Endothelial cell of umbilical vein (primary cell): ENCODE results near the gene DNAJB11. TPM values are rescaled to one million over a fixed set of nuclear protein-coding genes. Genes with fewer than 3 reads are reported as not detected.
A peak's percentile ranks its signal among the peaks of the same experiment; 100 is the strongest.

Source experiments
- BruUV-seq: library from RNA; stranded (reverse); fragments of 400-500 nt; replicated peaks from 2 replicates; lab custom pipeline; 2021; lab: Mats Ljungman, UMichigan
- CTCF ChIA-PET: fragments of 300-600, 350-600 bp; sonication (Branson Sonifier 250); formaldehyde crosslinking; loops from one replicate; lab custom pipeline; 2021; ENCODE audit warnings: antibody characterized with exemption, inconsistent platforms; lab: Charles Lee
- POLR2A ChIA-PET: fragments of 300-600, 350-600 bp; sonication (Branson Sonifier 250); formaldehyde crosslinking; loops from one replicate; lab custom pipeline; 2021; ENCODE audit warnings: antibody characterized with exemption, inconsistent platforms; lab: Charles Lee
- DNase-seq: peaks from one replicate; pipeline ENCODE4 v3.0.0-alpha.2; 2011; ENCODE audit warnings: low read depth, low spot score
- FAIRE-seq: peaks from 2 replicates; lab custom pipeline; 2011; peaks lifted over from hg19 to GRCh38; lab: Jason Lieb, UNC
- H2AFZ ChIP-seq: 2 replicates; pipeline ENCODE4 v1.6.0; 2012; ENCODE audit warnings: low read depth, low read length, control low read depth, inconsistent platforms
- H3K27ac ChIP-seq: 2 replicates; pipeline ENCODE4 v1.5.1; 2011; ENCODE audit warnings: low read depth, mild to moderate bottlenecking, control low read depth, low read length, moderate library complexity; ENCODE audit not compliant: insufficient read depth
- H3K27me3 ChIP-seq, 2 experiments: 2 replicates each; pipeline versions ENCODE4 v1.6.0 to v1.6.1; 2011; ENCODE audit warnings: low read length in 2 of 2, mixed read lengths in 1 of 2; ENCODE audit not compliant: control insufficient read depth in 2 of 2, insufficient read depth in 2 of 2
- H3K36me3 ChIP-seq, 2 experiments: 2 replicates in 1 of 2; 3 replicates in 1 of 2; pipeline ENCODE4 v1.5.1; 2011; ENCODE audit warnings: low read length in 2 of 2, mild to moderate bottlenecking in 1 of 2, moderate library complexity in 1 of 2; ENCODE audit not compliant: control insufficient read depth in 2 of 2, insufficient read depth in 2 of 2; ENCODE audit errors: extremely low read depth in 1 of 2
- H3K4me1 ChIP-seq: 3 replicates; pipeline ENCODE4 v1.5.1; 2011; ENCODE audit warnings: mild to moderate bottlenecking, low read length; ENCODE audit not compliant: control insufficient read depth, insufficient read depth; ENCODE audit errors: extremely low read depth
- H3K4me2 ChIP-seq: 2 replicates; pipeline ENCODE4 v1.6.1; 2011; ENCODE audit warnings: low read length, control low read depth, mixed read lengths; ENCODE audit not compliant: insufficient read depth
- H3K4me3 ChIP-seq, 3 experiments: fragments of 200-600 bp in 1 of 3; sonication (generic), shearing (Covaris generic) in 1 of 3; replicated peaks in 1 of 3; 2 replicates each; pipeline ENCODE4 v1.5.1; 2011 to 2016; ENCODE audit warnings: control low read depth in 3 of 3, low read length in 3 of 3, mild to moderate bottlenecking in 2 of 3, inconsistent platforms in 1 of 3, low read depth in 1 of 3, moderate library complexity in 1 of 3; ENCODE audit not compliant: insufficient read depth in 1 of 3
- H3K79me2 ChIP-seq: 2 replicates; pipeline ENCODE4 v1.6.0; 2012; ENCODE audit warnings: low read length, inconsistent platforms; ENCODE audit not compliant: control insufficient read depth, insufficient read depth
- H3K9ac ChIP-seq: replicated peaks from 2 replicates; pipeline ENCODE3; 2011; ENCODE audit warnings: low read length, control low read depth; ENCODE audit not compliant: insufficient read depth; ENCODE audit errors: extremely low read depth
- H3K9me1 ChIP-seq: replicated peaks from 3 replicates; pipeline ENCODE4 v1.6.0; 2011; ENCODE audit warnings: mild to moderate bottlenecking, low read length; ENCODE audit not compliant: control insufficient read depth, insufficient read depth; ENCODE audit errors: extremely low read depth
- H3K9me3 ChIP-seq: replicated peaks from 2 replicates; pipeline ENCODE4 v1.5.1; 2012; ENCODE audit warnings: low read length, inconsistent platforms; ENCODE audit not compliant: control insufficient read depth, insufficient read depth
- H4K20me1 ChIP-seq: replicated peaks from 2 replicates; pipeline ENCODE3; 2011; ENCODE audit warnings: mild to moderate bottlenecking, low read length; ENCODE audit not compliant: control insufficient read depth, insufficient read depth; ENCODE audit errors: extremely low read depth
- CTCF ChIP-seq, 2 donors: IDR thresholded peaks; 1 replicate in 1 of 2; 2 replicates in 1 of 2; pipeline ENCODE4 v1.5.1; 2011; ENCODE audit warnings: low read length in 2 of 2, mild to moderate bottlenecking in 2 of 2, moderate library complexity in 2 of 2, control low read depth in 1 of 2, inconsistent platforms in 1 of 2, low read depth in 1 of 2; ENCODE audit not compliant: insufficient read depth in 1 of 2; ENCODE audit errors: extremely low read depth in 1 of 2
- FOS ChIP-seq: IDR thresholded peaks from 2 replicates; pipeline ENCODE4 v1.6.1; 2011; ENCODE audit warnings: mild to moderate bottlenecking, low read length, moderate library complexity, borderline replicate concordance; ENCODE audit not compliant: insufficient read depth
- GATA2 ChIP-seq: IDR thresholded peaks from 2 replicates; pipeline ENCODE4 v1.7.0; 2011; ENCODE audit warnings: low read depth, mild to moderate bottlenecking, moderate library complexity, mixed read lengths, low read length; ENCODE audit not compliant: insufficient read length, insufficient read depth
- JUN ChIP-seq: IDR thresholded peaks from 2 replicates; pipeline ENCODE4 v1.6.1; 2011; ENCODE audit warnings: borderline replicate concordance, low read depth; ENCODE audit not compliant: insufficient read length, insufficient read depth
- MAX ChIP-seq: IDR thresholded peaks from 2 replicates; pipeline ENCODE4 v1.6.1; 2011; ENCODE audit not compliant: insufficient read depth, insufficient read length
- POLR2A ChIP-seq: IDR thresholded peaks from 2 replicates; pipeline ENCODE4 v1.6.1; 2012; ENCODE audit warnings: low read depth, mild to moderate bottlenecking, control low read depth, low read length
- dilution Hi-C: fragments of 300-500 bp; cut with MboI; formaldehyde crosslinking; loops from one replicate; pipeline ENCODE4 v1.15.0; 2019; ENCODE audit warnings: low sequenced_read_pairs; ENCODE audit not compliant: extremely low pct_ligation_motif_present
- intact Hi-C: fragments of 100-400 bp; cut with micrococcal nuclease; formaldehyde crosslinking; loops from one replicate; pipeline ENCODE4 v1.10.0; 2022
- polyA plus RNA-seq, 4 experiments: library from polyadenylated mRNA; depleted of rRNA in 3 of 4; stranded (reverse) in 3 of 4; unstranded in 1 of 4; fragments of >200 nt; gene quantifications; 2 replicates each; pipeline versions ENCODE4 v1.2.1 to v1.2.3, GENCODE V29; 2011 to 2012; ENCODE audit warnings: missing spikeins in 1 of 4
- total RNA-seq: library from RNA; stranded (reverse); gene quantifications from 2 replicates; pipeline ENCODE4 v1.2.3, GENCODE V29; 2021

The DNAJB11 gene
- total and polyA plus RNA-seq, 2 donors (not counting 3 experiments of a cell fraction or from before 2014, with no cell fraction given), result 39.5 to 87.6 TPM

- POLR2A ChIA-PET, result no interaction called here
- Histone ChIP-seq H3K27ac (no peak overlapping the region), H3K9me1 (no peaks in the 10 kb centered on the region), H4K20me1 (no peaks in the 10 kb centered on the region), H3K9ac (no peak overlapping the region), H3K4me3 (no peak overlapping the region), H3K36me3 (no peaks in the 10 kb centered on the region), H3K4me2 (no peak overlapping the region), H3K9me3 (no peaks in the 10 kb centered on the region), H3K4me1 (peaks cover 5% of the 10 kb centered on the region), H3K27me3 (peaks cover 5 to 19% of the 10 kb centered on the region in 2 experiments), H2AFZ (no peak overlapping the region), H3K79me2 (no peaks in the 10 kb centered on the region)
- CTCF ChIA-PET, result interaction anchor here (0.6 to 6.1 kb wide), 45 partner anchors 8 to 1099 kb away, joined by 3 to 195 read pairs (median 4); partner anchors contain the start of genes DNAJB11 and EIF4A2
- peak; percentile 79 for FAIRE-seq
- DNase-seq, result peak; percentile 78
- intact Hi-C loops (loop anchor here (1.0 to 10.0 kb wide), 2 partner anchors 206 to 550 kb away; no protein-coding TSS in a partner anchor), dilution Hi-C loops (no loop called here)
- no TSS peak for BruUV-seq
- no peak for TF ChIP-seq FOS
- TF ChIP-seq MAX, result no peak
- TF ChIP-seq CTCF (IDR thresholded peaks at IDR 0.05; ENCODE audit: extremely low read depth in 1 of 2, insufficient read depth in 1 of 2, low read depth in 1 of 2, low read length in 2 of 2), result peak; percentile 94 to 95
- TF ChIP-seq JUN, result no peak
- no peak for TF ChIP-seq GATA2
- TF ChIP-seq POLR2A, result no peak
Observed at GRCh38 chr3:186614597-186615483, 44.3 kb downstream of the DNAJB11 start.
